D721Med (cell line): ENCODE results near the gene UHRF1.

Experiments
- DNase-seq: peaks from one replicate; pipeline ENCODE4 v3.0.0; 2011; ENCODE audit warnings: low spot score; ENCODE audit not compliant: insufficient read length
- FAIRE-seq: peaks from 2 replicates; lab custom pipeline; 2011; peaks lifted over from hg19 to GRCh38; lab: Jason Lieb, UNC
- CTCF ChIP-seq: IDR thresholded peaks from 2 replicates; pipeline ENCODE4 v1.5.1; 2012; ENCODE audit warnings: mild to moderate bottlenecking, control low read depth; ENCODE audit not compliant: insufficient read depth; ENCODE audit errors: missing control alignments

Gene UHRF1

GRCh38 chr19:4911786-4912672 is 2.7 kb downstream of the UHRF1 start:
- FAIRE-seq (no peak), DNase-seq (peak; percentile 61)
- peak; percentile 67 for TF ChIP-seq CTCF

GRCh38 chr19:4913996-4914735 is 4.9 kb downstream of the UHRF1 start:
- DNase-seq (no peak), FAIRE-seq (no peak)
- TF ChIP-seq CTCF = no peak

GRCh38 chr19:4914736-4915501 is 5.6 kb downstream of the UHRF1 start:
- DNase-seq (no peak), FAIRE-seq (no peak)
- no peak for TF ChIP-seq CTCF

GRCh38 chr19:4916292-4917082 is 7.2 kb downstream of the UHRF1 start:
- TF ChIP-seq CTCF = no peak
- FAIRE-seq = no peak
- no peak for DNase-seq

GRCh38 chr19:4922530-4923275 is 13.4 kb downstream of the UHRF1 start:
- TF ChIP-seq CTCF = no peak
- no peak for DNase-seq
- no peak for FAIRE-seq

- no peak for FAIRE-seq
- TF ChIP-seq CTCF = no peak
- DNase-seq = no peak
Measured at GRCh38 chr19:4923276-4923747, 14.0 kb downstream of the UHRF1 start.
